Thyroid gland (tissue), 4 donors: ENCODE measurements around the gene MAS1. TPM values are rescaled to one million over a fixed set of nuclear protein-coding genes. Genes with fewer than 3 reads are reported as not detected.

Experiments
- DNase-seq, 2 donors: peaks; one replicate each; pipeline ENCODE4 v3.0.0-alpha.2; 2019
- H3K27ac ChIP-seq, 3 donors: fragments of 200-600 bp; sonication (generic); 1 replicate in 2 of 3; 2 replicates in 1 of 3; pipeline ENCODE4 v1.5.1; 2016 to 2019; ENCODE audit warnings: mild to moderate bottlenecking in 1 of 3, moderate library complexity in 1 of 3
- H3K27me3 ChIP-seq: fragments of 200-600 bp; sonication (generic); one replicate; pipeline ENCODE4 v1.5.1; 2019
- H3K36me3 ChIP-seq, 2 donors: fragments of 200-600 bp; sonication (generic); one replicate each; pipeline ENCODE4 v1.5.1; 2016 to 2019
- H3K4me1 ChIP-seq, 2 donors: fragments of 200-600 bp; sonication (generic); one replicate each; pipeline ENCODE4 v1.5.1; 2017 to 2019
- H3K4me3 ChIP-seq, 3 donors: fragments of 200-600 bp; sonication (generic); replicated peaks in 1 of 3; 1 replicate in 2 of 3; 2 replicates in 1 of 3; pipeline ENCODE4 v1.5.1; 2016; ENCODE audit warnings: mild to moderate bottlenecking in 1 of 3
- H3K9me3 ChIP-seq: fragments of 200-600 bp; sonication (generic); one replicate; pipeline ENCODE4 v1.5.1; 2017
- CTCF ChIP-seq, 6 experiments: fragments of 200-600 bp in 3 of 6; fragments of 450-650 bp in 3 of 6; sonication (generic) in 3 of 6; IDR thresholded peaks; one replicate each; pipeline ENCODE4 v1.5.1; 2016 to 2019; ENCODE audit warnings: antibody characterized with exemption in 6 of 6, mild to moderate bottlenecking in 2 of 6, inconsistent platforms in 1 of 6, moderate library complexity in 1 of 6
- POLR2A ChIP-seq, 2 donors: fragments of 450-650 bp; IDR thresholded peaks; one replicate each; pipeline ENCODE4 v1.6.1; 2017; ENCODE audit warnings: antibody characterized with exemption in 2 of 2, mild to moderate bottlenecking in 2 of 2, moderate library complexity in 1 of 2
- WGBS, 2 donors: methylation state at CpG; one replicate each; pipeline ENCODE4 v1.1.5; 2017; 5-methylcytosine and 5-hydroxymethylcytosine counted together
- intact Hi-C: fragments of 100-400 bp; cut with DNase I; formaldehyde crosslinking; loops from one replicate; pipeline ENCODE4 v1.15.1; 2023
- total RNA-seq, 4 donors: library from RNA; depleted of rRNA; stranded (reverse); fragments of >200 nt; gene quantifications; one replicate each; pipeline ENCODE4 v1.2.3, GENCODE V29; 2016

Gene MAS1
- total RNA-seq, 4 donors from 2014 or later: not detected

- Histone ChIP-seq H3K4me1 (peaks cover 16 to 18% of the 10 kb centered on the region in 2 donors), H3K9me3 (no peaks in the 10 kb centered on the region), H3K4me3 (no peak overlapping the region), H3K27me3 (no peaks in the 10 kb centered on the region), H3K27ac (no peak overlapping the region), H3K36me3 (no peaks in the 10 kb centered on the region)
- DNase-seq: no peak
- intact Hi-C loops: no loop called here
- TF ChIP-seq CTCF (IDR thresholded peaks at IDR 0.05) (no peak), POLR2A (IDR thresholded peaks at IDR 0.05) (no peak)
- WGBS, 2 donors: 90 to 92% methylated on average over 9 of the region's 9 CpGs
Observed at GRCh38 chr6:159904497-159904911, 13.7 kb downstream of the MAS1 start.

GRCh38 chr6:159906400-159906799, 15.6 kb downstream of the MAS1 start:
- WGBS, 2 donors: 81 to 88% methylated on average over 3 of the region's 3 CpGs
- no peak for DNase-seq
- TF ChIP-seq CTCF (IDR thresholded peaks at IDR 0.05) (no peak), POLR2A (IDR thresholded peaks at IDR 0.05) (no peak)
- Histone ChIP-seq H3K9me3 (no peaks in the 10 kb centered on the region), H3K36me3 (no peaks in the 10 kb centered on the region), H3K4me1 (peaks cover 0 to 2% of the 10 kb centered on the region in 2 donors), H3K4me3 (no peak overlapping the region), H3K27ac (no peak overlapping the region), H3K27me3 (no peaks in the 10 kb centered on the region)
- intact Hi-C loops: no loop called here

GRCh38 chr6:159908535-159908934, 17.7 kb downstream of the MAS1 start:
- intact Hi-C loops: no loop called here
- DNase-seq: no peak
- Histone ChIP-seq H3K36me3 (no peaks in the 10 kb centered on the region), H3K4me3 (no peak overlapping the region), H3K9me3 (no peaks in the 10 kb centered on the region), H3K27me3 (no peaks in the 10 kb centered on the region), H3K27ac (no peak overlapping the region), H3K4me1 (no peaks in the 10 kb centered on the region)
- no peak for TF ChIP-seq CTCF (IDR thresholded peaks at IDR 0.05)
- TF ChIP-seq POLR2A (IDR thresholded peaks at IDR 0.05): no peak
- 88 to 89% methylated on average over 4 of the region's 4 CpGs for WGBS, 2 donors

GRCh38 chr6:159908979-159909378, 18.2 kb downstream of the MAS1 start:
- Histone ChIP-seq H3K4me3 (no peak overlapping the region), H3K9me3 (no peaks in the 10 kb centered on the region), H3K36me3 (no peaks in the 10 kb centered on the region), H3K27ac (no peak overlapping the region), H3K27me3 (no peaks in the 10 kb centered on the region), H3K4me1 (no peaks in the 10 kb centered on the region)
- TF ChIP-seq CTCF (IDR thresholded peaks at IDR 0.05) (no peak), POLR2A (IDR thresholded peaks at IDR 0.05) (no peak)
- DNase-seq: no peak
- intact Hi-C loops: no loop called here
- 69 to 76% methylated on average over 4 of the region's 4 CpGs for WGBS, 2 donors

GRCh38 chr6:159910342-159910741, 19.6 kb downstream of the MAS1 start:
- Histone ChIP-seq H3K9me3 (no peaks in the 10 kb centered on the region), H3K27me3 (no peaks in the 10 kb centered on the region), H3K27ac (no peak overlapping the region), H3K36me3 (no peaks in the 10 kb centered on the region), H3K4me3 (no peak overlapping the region), H3K4me1 (no peaks in the 10 kb centered on the region)
- 91 to 92% methylated on average over 5 of the region's 5 CpGs for WGBS, 2 donors
- intact Hi-C loops: no loop called here
- no peak for TF ChIP-seq POLR2A (IDR thresholded peaks at IDR 0.05)
- no peak for TF ChIP-seq CTCF (IDR thresholded peaks at IDR 0.05)
- DNase-seq: no peak
